Activated CD4-positive, alpha-beta T cell treated with anti-CD3 and anti-CD28 coated beads, Interleukin-10, Interleukin-2, amounts not matched to agents 100 ng/mL and 50 ng/mL, durations not matched to agents 16 hours and 8 hours (primary cell): Measurements from ENCODE around the gene AGA.

Experiments
- DNase-seq: peaks from one replicate; pipeline ENCODE4 v3.0.0-alpha.2; 2020

Gene AGA

GRCh38 chr4:177446586-177446985 is 4.3 kb upstream of the AGA start:
- no peak for DNase-seq

- no peak for DNase-seq
Measured at GRCh38 chr4:177444911-177445736, 2.9 kb upstream of the AGA start.

- peak; percentile 38 for DNase-seq
Measured at GRCh38 chr4:177441061-177441802, 1.0 kb downstream of the AGA start.

- no peak for DNase-seq
Measured at GRCh38 chr4:177436456-177436855, 5.8 kb downstream of the AGA start.

- no peak for DNase-seq
Measured at GRCh38 chr4:177434667-177435066, 7.6 kb downstream of the AGA start.

GRCh38 chr4:177427192-177427591 is 15.0 kb downstream of the AGA start:
- DNase-seq = no peak

GRCh38 chr4:177419434-177419833 is 22.8 kb downstream of the AGA start:
- no peak for DNase-seq

GRCh38 chr4:177413656-177414055 is 28.6 kb downstream of the AGA start:
- no peak for DNase-seq

- no peak for DNase-seq
Measured at GRCh38 chr4:177413076-177413475, 29.2 kb downstream of the AGA start.

- no peak for DNase-seq
Measured at GRCh38 chr4:177411996-177412395, 30.2 kb downstream of the AGA start.

GRCh38 chr4:177410566-177410965 is 31.7 kb downstream of the AGA start:
- DNase-seq = no peak

GRCh38 chr4:177408023-177408422 is 34.2 kb downstream of the AGA start:
- no peak for DNase-seq

GRCh38 chr4:177405508-177405907 is 36.7 kb downstream of the AGA start:
- DNase-seq = no peak

- DNase-seq = no peak
Measured at GRCh38 chr4:177404986-177405385, 37.3 kb downstream of the AGA start.

- no peak for DNase-seq
Measured at GRCh38 chr4:177404342-177404741, 37.9 kb downstream of the AGA start.

GRCh38 chr4:177403746-177404145 is 38.5 kb downstream of the AGA start:
- no peak for DNase-seq

- peak; percentile 18 for DNase-seq
Measured at GRCh38 chr4:177401658-177402273, 40.5 kb downstream of the AGA start.

GRCh38 chr4:177400030-177400429 is 42.2 kb downstream of the AGA start:
- DNase-seq = no peak

- no peak for DNase-seq
Measured at GRCh38 chr4:177396352-177396751, 45.9 kb downstream of the AGA start.

- peak; percentile 9 for DNase-seq
Measured at GRCh38 chr4:177393236-177393635, 49.0 kb downstream of the AGA start.

GRCh38 chr4:177391953-177392352 is 50.3 kb downstream of the AGA start:
- DNase-seq = no peak

GRCh38 chr4:177391287-177391686 is 51.0 kb downstream of the AGA start:
- no peak for DNase-seq

- no peak for DNase-seq
Measured at GRCh38 chr4:177386278-177386815, 55.9 kb downstream of the AGA start.
